DMS114 treated with DMSO at 0.1 percent for 48 hours (cell line): ENCODE results near the gene USF3.
A peak's percentile ranks its signal among the peaks of the same experiment; 100 is the strongest.

ENCODE experiments used
- DNase-seq: peaks from one replicate; lab custom pipeline; 2025; ENCODE audit not compliant: unreplicated experiment; lab: John Stamatoyannopoulos, UW

Gene USF3

DNA sequence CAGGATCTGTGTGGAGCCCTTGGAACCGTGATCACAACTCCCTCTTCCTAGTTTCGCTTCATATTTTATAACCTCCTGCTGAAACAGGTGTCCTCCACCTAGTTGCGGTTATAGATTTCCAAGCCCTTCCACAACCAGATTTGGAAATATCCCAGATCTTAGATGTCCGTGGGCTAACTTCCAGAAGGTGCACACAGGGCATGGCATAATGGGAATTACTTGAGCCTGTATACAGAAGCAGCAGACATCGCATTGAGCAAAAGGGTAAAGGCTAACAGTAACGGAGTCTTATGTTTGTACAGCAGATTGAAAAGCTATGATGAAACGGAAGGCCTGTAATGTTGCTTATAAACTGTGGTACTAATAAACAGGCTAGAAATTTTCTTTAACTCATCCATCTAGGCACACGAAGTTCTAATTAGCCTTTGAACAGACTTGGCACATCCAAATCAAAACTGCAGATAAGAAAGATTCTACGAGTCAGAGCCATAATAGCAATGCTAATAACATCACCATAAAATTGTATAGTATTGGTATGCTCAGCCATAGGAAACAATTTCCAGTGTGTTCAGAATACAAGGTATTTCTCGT is 1.2 kb upstream of the USF3 start:
- no peak for DNase-seq

DNA sequence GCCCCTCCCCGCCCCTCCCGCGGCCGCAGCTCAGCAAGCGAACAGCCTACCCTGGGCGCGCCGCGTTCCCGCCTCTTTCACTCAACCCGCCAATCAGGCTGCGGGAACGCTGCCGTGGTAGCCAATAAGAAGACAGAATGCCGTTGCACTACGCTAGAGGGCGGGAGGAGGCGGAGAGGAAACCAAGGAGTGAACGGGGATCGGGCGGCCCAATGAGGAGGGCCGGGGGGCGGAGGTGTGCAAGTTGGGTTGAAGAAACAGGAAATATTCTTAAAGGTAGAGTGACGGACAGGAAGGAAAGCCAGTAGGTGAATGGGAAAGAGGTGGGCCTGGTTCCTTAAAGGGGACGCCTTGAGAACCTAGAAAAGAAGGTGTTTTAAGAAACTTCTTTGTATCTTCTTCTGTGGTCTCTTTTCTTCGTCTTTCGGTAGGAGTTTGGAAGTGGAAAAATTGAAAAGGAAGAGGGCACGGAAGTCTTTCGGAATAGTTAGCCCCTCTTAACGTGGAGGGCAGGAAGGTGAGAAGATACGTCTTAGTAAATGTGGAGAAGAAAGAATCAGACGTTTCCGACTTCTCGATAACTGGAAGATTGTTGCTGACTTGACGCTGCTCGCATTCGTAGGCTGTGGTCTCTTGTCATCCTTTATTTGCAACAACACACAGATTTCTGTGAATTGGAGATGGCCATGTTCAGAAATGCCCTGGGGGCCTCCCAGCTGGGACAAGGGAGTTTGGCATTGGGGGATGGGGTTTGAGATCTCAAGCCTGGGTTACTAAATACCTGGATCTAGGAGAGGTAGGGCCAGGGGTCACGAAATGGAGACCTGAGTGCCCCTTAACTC is 437 bp upstream of the USF3 start:
- peak; percentile 99 for DNase-seq

DNA sequence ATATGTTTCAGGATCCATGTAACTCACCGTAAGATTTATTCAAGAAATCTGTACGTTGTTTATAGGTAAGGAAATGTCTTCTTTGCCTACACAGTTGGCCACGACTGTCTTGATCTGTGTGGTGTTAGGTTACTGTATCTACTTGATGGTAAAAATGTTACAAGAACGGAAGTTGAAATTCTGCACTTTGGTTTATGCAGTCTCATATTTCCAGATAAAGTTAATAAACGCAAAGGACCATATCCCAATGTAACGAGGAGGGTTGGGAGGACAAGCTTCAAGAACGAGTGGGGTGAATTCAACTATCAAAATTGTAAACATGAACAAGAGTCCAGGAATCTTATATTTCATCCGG is 1.0 kb downstream of the USF3 start:
- DNase-seq = no peak

DNA sequence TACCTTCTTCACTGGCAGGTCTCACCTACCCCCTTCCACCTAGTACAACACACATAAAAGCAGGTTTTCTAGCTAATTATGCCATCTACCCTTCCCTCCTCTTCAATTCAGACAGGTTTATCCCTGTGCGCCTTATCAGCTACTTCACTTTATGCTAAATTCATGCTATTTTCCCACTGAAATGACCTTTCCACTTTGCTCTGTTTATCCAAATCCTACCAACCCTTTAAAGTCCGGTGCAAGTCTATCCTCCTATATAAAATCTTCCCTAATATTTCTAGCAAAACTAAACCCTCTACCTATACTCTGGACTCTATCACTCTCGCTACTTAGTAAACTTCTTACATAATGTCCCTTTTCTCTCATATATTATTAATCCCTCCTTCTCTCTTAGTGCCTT is 6.0 kb downstream of the USF3 start:
- no peak for DNase-seq

DNA sequence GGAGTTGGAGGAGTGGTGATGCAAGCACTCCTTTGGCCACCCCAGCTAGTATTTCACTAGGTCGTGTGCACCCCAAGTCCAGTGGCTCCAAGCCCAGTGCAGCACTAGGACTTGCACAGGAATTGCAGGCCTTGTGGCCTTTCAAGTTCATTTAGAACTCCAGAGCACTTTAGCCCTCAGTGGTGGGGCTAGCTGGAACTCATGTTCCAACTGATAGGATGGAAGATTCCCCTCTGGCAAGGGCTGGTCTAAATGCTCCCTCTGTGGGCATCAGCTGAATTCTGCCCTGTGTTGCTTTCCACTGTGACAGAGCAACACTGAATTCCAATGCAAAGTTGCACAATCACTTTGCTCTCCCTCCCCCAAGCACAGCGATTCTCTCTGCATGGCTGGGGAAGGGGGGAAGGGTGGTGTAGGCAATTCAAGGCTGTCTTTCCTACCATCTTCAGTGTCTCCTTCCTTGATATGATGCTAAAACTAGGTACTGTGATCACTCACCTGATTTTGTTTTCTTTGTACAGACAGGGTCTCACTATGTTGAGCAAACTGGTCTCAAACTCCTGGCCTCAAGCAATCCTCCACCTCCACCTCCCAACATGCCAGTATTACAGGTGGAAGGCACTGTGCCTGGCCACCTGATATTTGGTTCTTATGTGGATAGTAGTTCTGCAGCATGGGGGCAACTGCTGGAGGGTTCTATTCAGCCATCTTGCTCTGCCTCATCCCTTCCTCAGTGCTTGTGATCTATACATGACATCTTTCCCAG is 10.3 kb downstream of the USF3 start:
- DNase-seq = no peak

DNA sequence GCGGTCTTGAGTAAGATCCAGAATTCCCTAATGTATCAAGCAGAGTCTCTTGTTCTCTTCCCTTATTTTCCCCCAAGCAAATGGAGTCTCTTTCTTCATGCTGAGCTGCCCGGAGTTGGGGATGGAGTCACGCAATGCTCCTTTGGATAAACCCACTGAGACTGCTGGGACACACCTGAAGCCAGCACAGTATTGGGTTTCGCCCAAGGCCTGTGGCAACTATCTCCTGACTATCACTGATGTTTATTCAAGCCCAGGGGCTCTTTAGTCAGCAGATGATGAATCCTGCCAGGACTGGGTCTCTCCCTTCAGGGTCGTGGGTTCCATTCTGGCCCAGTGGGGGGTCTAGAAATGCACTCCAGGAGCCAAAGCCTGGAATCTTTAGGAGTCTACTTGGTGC is 11.3 kb downstream of the USF3 start:
- DNase-seq = no peak

DNA sequence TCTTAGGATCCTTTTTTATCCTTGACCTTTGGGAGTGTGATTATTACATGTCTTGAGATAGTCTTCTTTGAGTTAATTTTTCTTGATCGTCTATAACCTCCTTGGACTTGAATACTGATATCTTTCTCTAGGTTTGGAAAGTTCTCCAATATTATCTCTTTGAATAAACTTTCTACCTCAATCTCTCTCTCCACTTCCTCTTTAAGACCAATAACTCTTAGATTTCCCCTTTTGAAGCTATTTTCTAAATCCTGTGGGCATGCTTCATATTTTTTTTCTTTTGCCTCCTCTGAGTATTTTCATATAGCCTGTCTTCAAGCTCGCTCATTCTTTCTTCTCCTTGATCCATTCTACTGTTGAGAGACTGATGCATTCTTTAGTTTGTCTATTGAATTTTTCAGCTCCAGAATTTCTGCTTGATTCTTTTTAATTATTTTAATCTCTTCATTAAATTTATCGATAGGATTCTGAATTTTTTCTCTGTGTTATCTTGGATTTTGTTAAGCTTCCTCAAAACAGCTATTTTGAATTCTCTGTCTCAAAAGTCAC is 12.1 kb downstream of the USF3 start:
- no peak for DNase-seq

DNA sequence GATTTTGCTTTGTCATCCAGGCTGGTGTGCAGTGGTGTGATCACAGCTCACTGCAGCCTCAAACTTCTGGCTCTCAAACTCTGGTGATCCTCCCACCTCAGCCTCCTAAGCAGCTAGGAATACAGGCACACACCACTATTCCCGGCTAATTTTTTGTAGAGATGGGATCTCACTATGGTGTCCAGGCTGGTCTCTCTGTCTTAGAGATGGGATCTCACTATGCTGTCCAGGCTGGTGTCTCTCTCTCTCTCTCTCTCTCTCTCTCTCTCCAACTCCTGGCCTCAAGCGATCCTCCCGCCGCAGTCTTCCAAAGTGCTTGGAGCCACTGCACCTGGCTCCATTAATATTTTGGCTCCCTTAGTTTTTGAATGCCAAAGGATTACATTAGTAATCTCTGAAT is 17.7 kb downstream of the USF3 start:
- DNase-seq = no peak

DNA sequence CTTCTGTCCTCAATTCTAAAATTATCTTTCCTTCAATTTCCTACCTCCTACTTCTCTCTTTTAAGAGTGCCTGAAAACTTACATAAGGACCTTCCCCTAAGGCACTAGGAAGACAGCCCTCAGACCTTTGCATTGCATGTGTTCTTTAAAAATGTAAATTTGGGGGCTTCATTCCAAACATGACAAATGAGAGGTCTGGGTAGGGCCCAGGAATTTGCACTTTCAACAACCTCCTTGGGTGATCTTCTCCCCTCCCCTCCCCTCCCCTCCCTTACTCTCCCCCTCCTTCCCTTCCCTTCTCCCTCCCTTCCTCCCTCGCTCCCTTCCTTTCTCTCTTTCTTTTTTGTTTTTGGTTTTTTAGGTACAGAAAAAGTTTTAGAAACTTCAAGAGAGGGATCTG is 18.7 kb downstream of the USF3 start:
- no peak for DNase-seq

DNA sequence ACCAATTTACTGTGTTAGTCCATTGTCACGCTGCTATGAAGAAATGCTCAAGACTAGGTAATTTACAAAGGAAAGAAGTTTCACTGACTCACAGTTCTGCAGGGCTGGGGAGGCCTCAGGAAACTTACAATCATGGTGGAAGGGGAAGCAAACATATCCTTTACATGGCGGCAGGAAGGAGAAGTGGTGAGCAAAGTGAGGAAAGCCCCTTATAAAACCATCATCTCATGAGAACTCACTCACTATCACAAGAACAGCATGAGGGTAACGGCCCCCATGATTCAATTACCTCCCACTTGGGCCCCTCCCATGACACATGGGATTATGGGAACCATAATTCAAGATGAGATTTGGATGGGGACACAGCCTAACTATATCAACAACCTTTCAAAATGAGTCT is 20.2 kb downstream of the USF3 start:
- no peak for DNase-seq

DNA sequence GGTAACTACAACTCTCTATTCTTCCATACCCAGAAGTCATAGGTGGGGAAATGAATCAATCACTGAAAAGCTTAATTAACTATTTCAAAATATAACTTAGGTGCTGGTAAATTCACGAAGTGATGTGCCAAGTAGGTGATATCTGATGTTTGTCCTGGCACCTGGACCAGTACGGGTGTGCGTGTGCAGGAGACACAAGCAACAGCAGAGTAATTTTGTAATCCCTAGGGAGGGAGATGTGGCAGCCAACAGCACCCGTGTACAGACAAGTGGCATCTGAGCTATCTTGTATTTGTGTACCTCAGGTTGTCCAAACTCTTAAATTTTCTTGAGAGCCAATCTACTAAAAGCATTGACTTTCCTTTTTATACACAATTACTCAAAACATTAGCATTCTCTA is 22.8 kb downstream of the USF3 start:
- DNase-seq = no peak

DNA sequence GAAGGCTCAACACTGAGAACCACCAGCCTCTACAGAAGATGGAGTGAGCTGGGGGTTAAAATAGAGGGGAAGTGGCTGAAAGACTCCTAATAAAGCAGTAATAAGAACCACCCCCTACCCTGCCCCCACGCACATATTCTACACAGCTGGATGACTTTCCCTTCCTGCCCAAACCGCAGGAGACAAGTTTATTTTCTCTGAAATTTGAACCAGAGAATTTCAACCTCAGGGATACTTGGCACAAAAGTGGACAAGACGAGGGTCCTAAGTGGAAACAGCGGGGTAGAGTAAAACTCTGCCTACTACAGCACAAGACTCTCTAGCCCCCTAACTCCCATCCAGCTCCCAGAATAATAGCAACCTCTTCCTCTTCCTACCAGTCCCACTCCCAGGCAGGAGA is 28.4 kb downstream of the USF3 start:
- DNase-seq = no peak

DNA sequence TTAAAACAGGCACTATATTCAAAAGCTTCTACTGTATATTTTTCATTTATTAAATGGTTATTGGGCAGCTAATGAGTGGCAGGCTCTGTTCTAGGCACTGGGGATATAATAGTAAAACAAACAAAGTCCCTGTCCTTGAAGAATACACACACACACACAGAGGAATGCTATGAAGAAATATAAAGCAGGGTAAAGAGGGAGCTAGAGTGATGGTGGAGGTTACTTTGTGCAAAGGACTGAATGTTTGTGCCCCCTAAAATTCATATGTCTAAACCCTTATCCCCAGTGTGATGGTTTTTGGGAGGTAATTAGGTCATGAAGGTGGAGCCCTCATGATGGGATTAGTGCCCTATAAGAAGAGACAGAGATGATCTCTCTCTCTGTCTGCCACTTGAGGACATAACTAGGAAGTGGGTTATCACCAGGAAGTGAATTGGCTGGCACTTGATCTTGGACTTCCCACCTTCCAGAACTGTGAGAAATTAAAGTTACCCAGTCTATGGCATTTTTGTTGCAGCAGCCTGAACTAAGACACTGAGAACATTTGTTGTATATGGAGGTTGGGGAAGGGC is 31.8 kb downstream of the USF3 start:
- DNase-seq = no peak

DNA sequence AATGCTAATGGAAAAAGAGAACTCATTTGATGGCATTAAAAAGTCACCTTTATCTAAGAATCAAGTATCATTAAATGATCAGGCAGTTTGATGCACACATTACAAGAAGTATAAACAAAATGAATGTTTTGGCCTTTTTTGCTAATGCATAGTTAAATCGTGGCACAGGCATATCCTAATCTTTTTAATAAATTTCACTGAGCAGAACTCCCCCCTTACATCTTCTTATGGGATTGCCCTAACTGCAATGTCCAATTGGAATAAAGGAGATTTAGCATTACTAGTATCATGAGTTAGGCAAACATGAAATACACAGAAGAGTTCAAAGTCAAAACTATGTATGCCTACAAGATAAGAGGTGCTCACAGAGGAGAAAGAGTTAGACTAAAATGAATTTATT is 32.7 kb downstream of the USF3 start:
- no peak for DNase-seq

DNA sequence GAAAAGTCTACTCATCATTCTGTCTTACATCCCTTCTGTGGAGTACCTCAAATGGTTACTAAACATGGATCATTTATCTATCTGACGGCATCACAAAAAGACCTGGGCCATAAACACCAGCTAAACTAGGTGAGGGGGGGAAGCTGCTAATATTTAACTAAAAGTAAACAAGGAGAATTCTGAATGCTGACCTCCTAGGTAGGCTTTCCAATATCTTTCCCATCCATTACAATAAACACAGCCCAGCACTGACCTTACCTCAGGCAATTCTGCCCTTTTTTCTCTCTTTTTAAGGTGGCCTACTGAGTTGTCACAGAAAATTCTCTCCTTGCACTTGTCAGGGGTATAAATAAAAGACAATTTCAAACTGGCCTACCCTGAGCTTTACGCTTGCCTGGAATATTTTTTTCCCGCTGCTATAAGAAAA is 33.1 kb downstream of the USF3 start:
- DNase-seq = no peak

DNA sequence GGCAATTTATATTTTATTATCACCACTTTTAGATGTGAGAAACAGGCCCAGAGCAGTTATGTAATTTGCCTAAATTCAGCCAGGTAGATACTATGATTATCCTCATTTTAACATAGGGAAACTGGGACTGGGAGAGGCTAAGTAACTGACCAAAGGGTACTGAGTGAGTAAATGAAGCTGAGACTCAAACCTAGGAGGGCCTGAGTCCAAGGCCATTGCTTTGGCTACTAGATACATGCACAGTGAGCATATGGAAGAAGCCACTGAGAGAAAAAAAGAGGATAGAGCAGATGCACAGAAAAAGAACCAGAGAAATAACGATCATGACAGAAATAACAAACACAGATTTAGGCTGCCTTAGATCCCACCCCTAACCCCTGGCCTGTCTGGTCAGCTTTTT is 33.6 kb downstream of the USF3 start:
- no peak for DNase-seq

DNA sequence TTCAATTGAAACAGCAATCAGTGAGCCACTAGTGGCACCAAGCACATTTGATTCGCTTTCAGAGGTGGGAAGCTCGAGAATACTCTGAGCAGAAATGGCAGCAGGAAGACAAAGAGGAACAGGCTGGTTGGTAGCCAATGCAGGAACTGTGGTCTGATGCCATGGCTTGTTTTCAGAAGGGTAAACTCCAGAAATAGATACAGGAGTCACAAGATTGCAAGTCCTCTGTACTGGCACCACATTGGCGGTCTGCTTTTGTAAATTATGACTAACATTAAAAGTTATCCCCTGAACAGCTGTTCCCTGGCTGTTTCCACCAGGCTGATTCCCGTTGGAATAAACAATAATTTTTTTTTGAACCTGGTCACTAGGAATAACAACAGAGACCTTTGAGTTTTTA is 35.5 kb downstream of the USF3 start:
- DNase-seq = no peak

DNA sequence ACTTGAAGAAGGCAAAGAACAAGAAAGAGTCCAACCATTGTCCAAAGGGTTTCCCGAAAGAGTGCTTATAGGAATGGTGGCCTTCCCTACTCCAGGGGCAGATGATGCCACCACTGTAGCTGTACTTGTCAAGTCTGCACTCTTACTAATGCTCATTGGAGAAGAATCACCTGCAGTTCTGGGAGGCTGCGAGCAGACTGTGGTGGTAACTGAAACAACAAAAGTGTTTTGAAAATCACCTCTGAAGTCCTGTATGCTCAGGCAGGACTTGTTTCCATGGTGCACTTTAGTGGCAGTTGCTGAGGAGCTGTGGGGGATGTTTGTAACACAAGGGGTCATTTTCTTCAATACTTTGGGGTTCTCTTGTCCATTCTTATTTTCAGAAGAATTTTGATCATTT is 36.0 kb downstream of the USF3 start:
- no peak for DNase-seq

DNA sequence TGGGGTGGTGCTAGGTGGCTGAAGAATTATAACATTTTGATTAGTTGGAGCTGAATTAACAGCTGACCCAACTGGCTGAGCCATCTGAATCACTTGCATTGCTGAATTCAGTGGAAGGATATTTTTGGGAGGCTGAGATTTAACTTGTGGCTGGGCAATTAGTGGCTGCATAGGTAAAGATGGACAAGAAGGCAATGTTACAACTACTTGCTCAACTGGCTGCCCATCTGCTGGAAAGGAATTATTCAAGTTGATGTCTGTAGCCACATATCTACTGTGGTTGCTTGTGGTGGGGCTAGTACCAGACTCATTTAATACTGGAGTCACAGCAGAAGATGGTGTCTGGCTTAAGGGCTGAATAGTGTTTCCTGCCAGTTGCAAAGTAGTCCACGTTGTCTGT is 36.4 kb downstream of the USF3 start:
- DNase-seq = no peak

DNA sequence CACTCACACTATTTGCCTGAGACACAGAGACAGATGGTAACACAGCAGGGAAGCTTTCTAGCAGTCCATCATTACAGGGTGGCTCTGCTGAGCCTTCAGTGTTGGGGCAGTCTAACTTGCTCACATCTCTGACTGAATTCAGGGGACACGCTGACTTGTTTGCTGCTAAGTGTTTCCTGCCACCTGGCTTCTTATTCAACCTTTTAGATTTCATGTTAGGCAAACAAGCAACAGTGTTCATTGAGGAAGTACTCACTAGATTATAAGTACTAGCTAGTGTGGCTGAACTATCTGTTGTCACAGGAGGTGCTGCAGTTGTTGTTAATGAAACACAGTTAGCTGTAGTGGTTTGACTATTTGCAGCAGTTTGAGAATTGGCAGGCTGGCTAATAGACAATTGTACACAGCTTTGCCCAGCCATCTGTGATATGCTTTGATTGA is 37.3 kb downstream of the USF3 start:
- no peak for DNase-seq

DNA sequence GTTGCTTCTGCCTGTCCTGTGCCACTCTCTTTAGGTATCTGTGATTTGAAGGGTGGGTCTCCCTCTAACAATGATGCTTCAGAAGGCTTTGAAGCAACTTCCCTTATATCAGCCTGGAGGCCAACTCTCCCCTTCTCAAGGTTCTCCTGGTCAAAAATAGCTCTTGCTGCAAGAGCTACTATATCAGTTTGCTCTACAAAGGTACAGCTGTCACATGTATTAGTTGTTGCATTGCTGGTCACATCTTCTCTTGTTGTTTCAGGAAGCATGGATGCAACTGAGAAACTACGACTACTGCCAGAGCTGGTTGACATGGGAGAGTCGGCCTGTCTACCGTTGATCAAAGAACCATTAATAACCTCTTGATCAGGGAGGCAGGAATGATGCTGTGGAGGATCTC is 38.3 kb downstream of the USF3 start:
- DNase-seq = no peak

DNA sequence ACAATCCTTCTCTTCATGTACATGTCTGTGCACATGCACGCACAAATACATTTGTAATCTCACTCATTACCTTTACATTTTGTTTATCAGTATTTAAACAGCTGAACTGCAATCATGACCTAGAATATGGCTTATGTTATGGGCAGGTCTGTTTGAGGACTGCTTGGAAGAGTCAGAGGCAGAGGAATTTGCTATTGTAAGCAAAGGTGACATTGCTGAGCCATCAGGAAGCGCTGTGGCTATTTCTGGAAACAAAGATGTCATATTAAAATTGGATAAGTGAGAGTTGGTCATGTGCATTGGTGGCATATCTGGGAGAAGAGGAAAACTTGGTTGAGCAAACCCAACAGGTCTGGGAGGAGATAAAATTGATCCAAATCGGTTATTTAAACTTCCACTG is 41.6 kb downstream of the USF3 start:
- no peak for DNase-seq
